Stimulated activated CD4-positive, alpha-beta T cell treated with anti-CD3 and anti-CD28 coated beads, Interleukin-12 subunit alpha, Interleukin-12 subunit beta, amount 100 ng/mL, for 24 hours (primary cell): ENCODE measurements around the gene WIPF3.
"Not testable (repeated sequence)": the region's sequence is repeated elsewhere in the genome, so short reads cannot be mapped to it uniquely, and the experiment has no call there.

ENCODE experiments used
- DNase-seq, 2 experiments: peaks; one replicate each; pipeline ENCODE4 v3.0.0-alpha.2; 2020; ENCODE audit warnings: low read depth in 2 of 2

WIPF3 gene

DNA sequence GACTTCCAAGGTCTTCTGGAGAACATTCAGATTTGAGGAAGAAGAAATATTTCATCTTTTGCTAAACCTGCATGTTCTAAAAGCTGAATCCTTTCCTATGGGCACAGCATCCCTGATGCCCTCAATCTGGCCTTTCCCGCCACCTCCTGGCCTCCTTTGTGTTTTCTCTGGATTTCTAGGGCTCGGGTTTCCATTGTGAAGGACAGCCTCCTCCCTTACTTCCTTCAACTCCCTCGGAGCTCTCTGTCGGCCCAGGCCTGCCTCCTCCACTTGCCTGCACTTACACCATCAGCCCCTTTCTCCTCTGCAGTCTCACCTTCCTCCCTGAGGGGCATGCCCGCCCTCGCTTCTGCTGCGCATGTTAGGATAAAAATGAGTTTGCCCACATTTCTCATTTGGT, 75.4 kb downstream of the WIPF3 start:
- DNase-seq: no peak

DNA sequence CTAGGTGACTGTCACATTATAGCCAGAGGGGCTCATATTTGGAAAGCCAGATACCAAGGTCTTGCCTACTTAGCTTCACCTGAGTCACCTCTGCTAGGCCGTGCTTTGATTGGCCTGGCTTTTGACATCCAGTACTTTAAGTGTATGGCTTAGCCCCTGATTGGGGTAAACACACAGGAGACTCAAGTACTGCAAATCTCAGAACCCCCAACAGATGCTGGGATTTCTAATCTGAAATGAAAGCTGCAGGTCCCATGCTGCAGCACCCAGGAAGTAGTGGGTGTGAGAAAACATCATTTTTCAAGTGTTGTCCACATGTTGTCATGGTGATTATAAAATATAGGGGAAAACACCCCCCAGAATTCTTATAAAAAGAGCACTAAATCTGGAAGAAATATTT, 76.2 kb downstream of the WIPF3 start:
- DNase-seq: no peak

DNA sequence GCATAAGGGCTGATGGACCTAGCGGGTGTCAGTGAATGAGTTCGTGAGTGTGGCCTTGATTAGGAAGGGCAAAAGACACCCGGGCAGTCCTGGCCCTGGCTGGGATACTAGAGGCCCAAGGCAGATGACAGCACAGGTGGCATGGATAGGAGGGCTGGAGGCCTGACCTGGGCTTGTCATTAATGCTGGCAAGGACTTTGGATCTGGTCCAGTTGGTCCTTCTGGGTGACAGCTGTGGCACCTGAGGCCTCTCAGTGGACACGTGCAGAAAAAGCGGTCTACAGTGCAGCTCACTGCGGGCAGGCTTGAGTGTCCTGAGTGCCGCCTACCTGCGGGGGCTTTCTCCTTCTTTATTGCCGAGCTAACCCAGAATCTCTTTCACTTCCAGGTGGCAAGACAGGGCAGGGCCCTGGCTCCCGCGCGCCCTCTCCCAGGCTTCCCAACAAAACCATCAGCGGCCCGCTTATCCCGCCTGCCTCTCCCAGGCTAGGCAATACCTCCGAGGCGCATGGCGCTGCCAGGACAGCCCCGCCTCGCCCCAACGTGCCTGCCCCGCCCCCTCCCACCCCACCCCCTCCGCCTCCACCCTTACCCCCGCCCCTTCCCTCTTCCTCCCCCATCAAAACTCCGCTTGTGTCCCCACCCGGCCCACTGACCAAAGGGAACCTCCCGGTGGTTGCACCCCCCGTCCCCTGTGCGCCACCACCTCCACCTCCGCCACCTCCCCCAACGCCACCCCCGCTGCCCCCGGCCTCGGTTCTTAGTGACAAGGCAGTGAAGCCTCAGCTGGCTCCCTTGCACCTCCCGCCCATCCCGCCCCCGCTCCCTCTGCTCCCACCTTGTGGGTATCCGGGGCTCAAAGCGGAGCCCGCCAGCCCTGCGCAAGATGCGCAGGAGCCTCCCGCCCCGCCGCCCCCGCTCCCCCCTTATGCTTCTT, 77.4 kb downstream of the WIPF3 start:
- DNase-seq: no peak

DNA sequence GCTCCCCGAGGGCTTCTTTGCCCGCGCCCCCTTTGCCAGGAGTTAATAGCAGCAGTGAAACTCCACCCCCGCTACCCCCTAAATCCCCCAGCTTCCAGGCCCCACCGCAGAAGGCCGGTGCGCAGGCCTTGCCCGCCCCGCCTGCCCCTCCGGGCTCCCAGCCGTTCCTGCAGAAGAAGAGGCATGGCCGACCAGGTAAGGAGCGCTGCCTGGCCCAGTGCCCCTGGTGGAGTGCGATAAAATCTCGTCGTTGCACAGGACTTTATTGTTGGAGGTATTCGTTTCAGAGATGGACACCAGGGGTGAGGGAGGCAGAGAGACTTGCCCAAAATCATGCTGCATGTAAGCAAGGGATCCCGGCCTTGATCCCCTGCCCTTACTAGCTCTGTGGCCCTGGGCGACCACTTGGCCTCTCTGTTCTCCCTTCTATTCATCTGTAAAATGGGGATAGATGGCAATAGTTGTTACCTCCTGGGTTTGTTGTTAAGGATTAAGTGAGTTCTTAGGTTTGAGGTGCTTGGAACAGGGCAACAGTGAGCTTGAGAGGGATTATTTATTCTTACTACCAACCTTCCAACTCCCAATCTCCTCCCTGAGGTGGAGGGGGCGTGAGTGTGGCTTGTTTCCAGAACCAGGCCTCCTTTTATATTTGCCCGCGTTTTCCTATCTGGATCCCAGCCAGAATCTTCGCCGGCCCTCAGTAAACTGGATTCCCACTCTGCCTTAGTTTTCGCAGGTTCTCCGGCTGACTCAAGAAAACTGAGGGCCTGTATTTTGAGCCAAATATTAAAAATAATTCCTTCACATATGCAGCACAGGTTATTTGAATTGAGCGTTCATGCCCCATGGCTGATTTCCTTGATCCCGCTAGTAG, 78.3 kb downstream of the WIPF3 start:
- no peak for DNase-seq

DNA sequence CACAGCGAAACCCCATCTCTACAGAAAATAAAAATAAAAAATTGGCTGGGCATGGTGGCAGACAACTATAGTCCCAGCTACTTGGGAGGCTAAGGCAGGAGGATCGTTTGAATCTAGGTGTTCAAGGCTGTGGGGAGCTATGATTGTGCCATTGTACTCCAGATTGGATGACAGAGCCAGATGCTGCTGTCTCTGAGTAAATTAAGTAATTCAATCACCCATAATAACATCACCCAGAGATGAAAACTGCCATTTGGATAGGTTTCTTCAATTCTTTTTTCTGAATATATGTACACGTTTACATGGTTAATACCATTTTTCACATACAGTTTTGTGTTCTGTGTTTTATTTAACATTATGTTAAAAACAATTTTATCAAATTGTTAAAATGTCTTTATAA, 79.3 kb downstream of the WIPF3 start:
- DNase-seq: no peak

DNA sequence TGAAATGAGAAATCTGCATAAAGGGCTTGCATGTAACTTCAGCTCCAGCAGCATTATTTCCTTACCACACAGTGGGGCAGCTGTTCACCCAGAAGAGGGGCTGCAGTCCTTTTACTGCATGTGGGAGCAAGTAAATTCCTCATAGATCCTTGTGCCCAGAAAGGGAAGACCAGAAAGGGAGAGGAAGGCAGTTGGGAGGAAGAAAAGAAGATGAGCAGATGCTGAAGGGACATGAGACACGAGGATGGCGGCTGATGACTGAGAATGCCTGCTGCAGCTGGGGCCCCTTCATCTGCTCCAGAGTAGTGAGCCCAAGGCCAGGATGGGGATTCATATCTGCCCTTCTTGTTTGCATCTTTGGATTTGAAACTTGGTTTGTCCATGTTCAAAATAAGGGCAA, 80.5 kb downstream of the WIPF3 start:
- DNase-seq: no peak

DNA sequence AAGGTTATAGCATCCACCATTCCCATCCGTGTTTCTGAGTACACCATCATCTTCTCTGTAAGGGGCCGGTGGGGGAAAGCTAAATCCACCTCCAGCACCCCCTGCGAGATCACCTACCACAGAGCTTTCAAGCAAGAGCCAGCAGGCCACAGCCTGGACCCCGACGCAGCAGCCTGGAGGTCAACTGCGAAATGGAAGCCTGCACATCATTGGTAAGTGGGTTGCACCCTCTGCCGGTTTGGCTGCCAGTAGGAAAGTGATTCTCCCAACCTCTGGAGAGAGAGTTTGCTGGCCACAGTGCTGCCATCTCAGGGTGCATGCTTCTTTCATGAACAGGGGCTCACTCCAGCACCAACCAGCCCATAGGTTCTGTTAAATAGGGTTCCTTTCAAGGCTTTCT, 81.7 kb downstream of the WIPF3 start:
- no peak for DNase-seq

DNA sequence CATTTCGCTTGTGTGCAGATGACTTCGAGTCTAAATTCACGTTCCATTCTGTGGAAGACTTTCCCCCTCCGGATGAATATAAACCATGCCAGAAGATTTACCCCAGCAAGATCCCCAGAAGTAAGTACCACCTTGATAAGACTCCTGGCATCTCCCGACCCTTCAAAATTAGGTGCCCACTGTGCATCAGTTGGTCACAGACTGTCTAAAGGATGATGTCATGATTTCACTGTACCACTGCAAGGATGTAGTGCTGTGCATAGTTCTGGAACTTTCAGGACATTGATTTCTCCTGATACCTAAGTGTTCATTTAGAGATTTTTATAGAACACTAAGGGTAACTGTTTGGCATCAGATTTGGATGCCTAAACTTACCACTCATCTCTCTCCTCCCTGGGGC, 83.0 kb downstream of the WIPF3 start:
- DNase-seq: no peak

DNA sequence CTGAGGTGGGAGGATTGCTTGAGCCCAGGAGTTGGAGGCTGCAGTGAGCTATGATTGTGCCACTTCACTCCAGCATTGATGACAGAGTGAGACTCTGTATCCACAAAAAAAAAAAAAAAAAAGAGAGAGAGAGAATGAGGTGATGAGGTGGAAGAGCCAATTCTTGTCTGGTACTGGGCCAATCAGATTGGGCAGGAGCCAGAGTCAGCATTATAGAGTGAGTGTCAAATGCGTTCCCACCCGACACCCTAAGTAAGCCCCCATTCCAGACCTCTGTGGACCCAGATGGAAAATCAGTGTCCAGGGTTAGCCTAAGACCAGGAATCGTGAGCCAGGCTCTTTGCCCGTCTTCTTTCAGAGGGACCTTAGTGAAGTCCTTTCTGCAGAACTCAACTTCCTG, 83.9 kb downstream of the WIPF3 start:
- no peak for DNase-seq

DNA sequence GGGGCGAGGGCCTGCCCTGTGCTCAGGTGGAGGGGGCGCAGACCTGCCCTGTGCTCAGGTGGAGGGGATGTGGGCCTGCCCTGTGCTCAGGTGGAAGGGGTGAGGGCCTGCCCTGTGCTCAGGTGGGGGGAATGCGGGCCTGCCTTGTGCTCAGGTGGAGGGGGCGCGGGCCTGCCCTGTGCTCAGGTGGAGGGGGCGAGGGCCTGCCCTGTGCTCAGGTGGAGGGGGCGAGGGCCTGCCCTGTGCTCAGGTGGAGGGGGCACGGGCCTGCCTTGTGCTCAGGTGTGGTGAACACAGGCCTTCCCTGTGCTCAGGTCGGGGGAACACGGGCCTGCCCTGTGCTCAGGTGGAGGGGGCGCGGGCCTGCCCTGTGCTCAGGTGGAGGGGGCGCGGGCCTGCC, 84.5 kb downstream of the WIPF3 start:
- not testable (repeated sequence) for DNase-seq

DNA sequence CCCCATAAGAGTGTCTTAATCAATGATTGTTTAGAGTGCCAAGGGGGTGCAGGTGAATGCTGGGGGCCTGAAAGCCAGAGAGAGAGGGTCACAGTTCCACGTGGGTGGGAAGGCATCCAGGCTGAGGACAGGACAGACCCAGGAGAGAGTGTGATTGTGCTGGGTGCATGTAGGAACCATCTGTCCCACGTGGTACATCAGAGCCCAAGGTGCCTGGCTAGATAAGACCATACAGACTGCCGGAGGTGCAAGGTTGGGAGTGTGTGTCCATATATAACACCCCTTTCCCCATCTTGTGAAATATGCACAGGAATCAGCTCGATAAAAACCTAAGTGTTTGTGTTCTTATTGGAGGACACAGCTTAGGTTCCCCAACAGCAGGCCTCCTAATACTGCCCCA, 85.5 kb downstream of the WIPF3 start:
- no peak for DNase-seq

DNA sequence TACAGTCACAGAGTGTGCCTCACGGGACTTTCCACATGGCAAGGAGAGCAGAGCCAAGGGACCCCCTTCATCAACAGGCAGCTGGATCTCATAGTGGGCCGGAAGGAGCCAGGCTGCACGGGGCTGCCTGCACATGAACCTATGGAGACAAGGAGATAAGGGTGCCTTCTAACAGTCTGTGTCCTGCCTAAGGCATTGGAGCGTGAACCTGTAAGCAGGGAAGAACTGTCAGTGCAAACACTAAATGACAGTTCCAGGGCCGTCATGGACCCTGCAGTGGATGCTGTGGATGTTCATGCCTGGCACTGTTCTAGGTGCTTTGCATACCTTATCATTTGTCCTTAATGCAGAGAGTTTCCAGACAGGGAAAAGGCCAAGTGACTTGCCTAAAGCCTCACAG, 85.9 kb downstream of the WIPF3 start:
- no peak for DNase-seq

DNA sequence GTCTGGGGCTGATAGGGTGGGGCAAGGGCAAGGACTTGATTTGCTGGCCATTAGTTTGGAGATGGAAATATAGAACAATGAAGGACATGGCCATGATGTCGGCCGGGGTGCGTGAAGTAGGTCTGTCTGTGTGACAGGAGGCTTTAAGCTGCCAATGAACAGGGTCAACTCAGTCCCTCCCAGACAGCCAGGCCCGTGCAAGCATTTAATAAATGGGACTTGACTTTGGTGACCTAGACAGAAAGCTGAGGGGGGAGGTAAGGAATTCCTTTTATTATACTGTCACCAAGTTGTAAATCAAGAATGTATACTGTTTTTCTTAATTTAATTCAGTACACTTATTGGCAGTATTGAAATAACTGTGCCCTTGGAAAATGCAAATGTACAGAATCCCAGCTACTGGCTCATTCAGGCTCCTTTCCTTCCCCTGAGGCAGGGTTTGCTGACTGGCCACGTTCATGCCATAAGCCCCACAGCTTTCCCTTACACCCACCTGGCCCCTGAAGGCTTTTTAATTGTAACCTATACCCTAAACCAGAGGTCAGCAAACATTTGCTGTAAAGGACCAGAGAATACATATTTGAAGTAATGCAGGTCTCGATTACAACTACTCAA, 87.2 kb downstream of the WIPF3 start:
- DNase-seq: no peak

DNA sequence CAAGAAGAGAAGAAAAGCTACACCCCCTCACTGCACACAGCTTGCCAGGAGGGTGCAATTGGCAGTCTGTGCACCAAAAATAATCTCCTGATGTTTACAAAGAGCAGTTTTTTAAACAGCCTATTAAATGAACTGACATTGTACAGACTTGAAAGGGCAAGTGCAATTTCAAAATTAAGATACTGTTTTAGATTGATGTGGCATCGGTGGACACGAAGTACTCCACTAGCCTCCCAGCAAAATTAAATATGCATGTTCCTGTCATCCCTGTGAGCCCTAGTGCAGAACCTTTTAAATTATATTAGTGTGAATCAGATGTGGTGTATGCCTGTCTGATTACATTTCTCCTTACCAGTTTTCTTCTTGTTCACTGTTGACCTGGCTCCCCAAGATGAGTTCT, 87.9 kb downstream of the WIPF3 start:
- no peak for DNase-seq

DNA sequence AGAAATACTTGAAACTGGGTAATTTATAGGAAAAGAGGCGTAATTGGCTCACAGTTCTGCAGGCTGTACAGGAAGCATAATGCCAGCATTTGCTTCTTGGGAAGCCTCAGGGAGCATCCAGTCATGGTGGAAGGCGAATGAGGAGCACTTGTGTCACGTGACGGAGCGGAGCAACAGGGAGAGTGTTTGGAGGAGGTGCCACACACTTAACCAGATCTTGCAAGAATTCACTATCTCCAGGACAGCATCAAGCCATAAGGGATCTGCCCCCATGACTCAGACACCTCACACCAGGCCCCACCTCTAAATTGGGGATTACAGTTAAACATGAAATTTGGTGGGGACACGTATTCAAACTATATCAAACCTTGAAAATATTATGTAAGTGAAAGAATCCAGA, 89.3 kb downstream of the WIPF3 start:
- no peak for DNase-seq

DNA sequence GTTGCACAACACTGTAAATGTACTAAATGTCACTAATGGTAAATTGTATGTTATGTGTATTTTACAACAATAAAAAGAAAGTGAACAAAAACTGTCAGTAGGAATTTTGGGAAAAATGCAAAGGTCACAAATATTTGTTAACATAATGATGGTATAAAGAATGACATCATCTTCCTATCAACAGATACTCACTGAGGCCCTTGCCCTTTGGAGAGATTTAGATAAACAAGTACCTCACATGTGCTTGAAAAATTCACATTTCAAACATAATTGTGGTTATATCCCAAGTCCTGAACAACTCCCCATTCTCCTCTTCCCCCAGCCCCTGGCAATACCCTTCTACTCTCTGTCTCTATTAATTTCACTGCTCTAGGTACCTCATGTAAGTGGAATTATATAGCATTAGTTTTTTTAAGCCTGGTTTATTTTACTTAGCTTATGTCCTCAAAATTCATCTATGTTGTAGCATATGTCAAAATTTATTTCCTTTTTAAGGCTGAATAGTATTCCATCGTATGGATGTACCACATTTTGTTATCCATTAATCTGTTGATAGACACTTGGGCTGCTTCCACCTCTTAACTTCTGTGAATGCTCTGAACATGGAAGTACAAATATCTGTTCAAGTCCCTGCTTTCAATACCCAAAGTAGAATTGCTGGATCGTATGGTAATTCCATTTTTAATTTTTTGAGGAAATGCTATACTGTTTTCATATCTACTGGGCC, 90.5 kb downstream of the WIPF3 start:
- DNase-seq: no peak

DNA sequence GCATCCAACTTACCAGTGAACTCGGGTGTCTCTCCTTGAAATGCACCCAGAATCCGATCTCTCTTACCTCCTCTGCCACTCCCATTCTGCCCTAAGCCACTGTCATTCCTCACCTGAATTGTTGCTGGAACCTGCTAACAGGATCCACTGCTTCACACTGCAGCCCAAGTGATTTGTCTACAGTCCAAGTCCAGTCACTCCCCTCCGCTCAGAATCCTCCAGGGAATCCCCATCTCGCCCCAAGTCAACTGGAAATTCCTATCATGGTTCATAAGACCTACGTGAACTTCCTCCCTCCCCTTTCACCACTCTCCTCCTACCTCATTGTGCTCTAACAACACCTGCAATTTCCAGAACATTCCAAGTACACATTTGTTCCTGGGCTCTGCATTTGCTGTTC, 92.0 kb downstream of the WIPF3 start:
- DNase-seq: no peak

DNA sequence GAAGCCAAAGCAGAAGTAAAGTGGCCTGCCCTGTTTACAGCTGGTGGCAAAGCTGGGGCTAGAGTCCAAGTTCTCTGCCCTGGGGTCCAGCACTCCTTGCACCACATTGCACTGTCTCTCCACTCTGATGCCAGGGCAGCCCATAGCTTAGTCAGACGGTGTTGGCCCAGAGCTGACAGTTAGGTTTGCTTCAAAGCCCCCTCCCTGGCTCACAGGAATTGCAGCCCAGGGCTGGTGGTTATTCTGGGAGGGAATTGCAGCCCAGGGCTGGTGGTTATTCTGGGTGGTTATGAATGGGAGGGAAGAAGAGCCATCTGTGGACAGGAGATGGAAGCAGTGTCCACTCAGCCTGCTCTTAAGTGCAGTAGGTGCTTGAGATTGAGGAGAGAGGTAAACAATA, 94.4 kb downstream of the WIPF3 start:
- no peak for DNase-seq

DNA sequence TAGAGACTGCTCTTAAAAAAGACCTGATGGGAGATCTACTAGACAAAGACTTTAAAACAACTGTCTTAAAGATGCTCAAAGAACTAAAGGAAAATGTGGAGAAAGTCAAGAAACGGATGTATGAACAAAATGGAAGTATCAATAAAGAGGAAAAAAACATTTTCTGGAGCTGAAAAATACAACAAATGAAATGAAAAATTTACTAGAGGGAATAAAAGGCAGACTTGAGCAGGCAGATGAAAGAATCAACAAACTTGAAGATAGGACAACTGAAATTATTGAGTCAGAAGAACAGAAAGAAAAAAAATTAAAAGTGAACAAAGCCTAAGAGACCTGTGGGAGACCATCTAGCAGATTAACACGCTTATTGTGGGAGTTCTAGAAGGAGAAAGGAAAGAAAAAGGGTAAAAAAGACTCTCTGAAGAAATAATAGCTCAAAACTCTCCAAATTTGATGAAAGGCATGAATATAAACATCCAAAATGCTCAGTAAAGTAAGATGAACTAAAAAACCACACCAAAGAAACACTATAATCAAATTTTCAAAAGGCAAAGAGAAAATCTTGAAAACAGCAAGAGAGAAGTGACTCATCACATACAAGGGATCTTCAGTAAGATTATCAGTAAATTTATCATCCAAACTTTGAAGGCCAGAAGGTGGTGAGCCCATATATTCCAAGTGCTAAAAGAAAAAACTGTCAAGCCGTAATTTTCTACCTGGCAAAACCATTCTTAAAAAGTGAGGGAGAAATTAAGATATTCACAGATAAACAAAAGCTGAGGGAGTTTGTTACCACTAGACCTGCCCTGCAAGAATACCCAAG, 100.1 kb downstream of the WIPF3 start:
- DNase-seq: no peak

DNA sequence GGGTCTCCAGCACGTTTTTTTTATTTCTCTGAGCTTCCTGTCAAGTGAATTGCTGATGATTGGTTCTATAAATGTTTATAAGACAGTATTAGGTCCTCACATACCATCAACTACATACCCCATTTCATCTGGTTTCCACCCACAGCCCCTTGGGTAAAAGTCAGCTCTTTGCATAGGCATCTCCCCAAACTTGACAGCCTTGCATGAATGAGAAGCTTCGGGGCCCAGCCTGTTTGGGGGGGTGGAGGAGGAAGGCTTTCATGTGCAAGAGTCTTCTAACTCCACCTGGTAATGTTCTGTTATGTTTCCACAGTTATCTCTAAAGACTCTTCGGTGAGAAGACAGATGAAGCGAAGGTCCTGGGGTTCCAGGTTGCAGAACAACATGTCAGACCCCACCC, 107.9 kb downstream of the WIPF3 start:
- DNase-seq: no peak
